ENCODE results near the gene KNG1. TPM values are rescaled to one million over a fixed set of nuclear protein-coding genes. Genes with fewer than 3 reads are reported as not detected.

Gene KNG1
- total RNA-seq, 1 donor from 2014 or later = not detected

- Mint-ChIP-seq H3K9me3 (no peaks in the 10 kb centered on the region), H3K4me1 (peaks cover 12% of the 10 kb centered on the region), H3K27ac (no peak overlapping the region), H3K36me3 (no peaks in the 10 kb centered on the region), H3K27me3 (ENCODE audit: low read depth) (peaks cover 2% of the 10 kb centered on the region), H3K4me3 (no peak overlapping the region)
- DNase-seq (ENCODE audit: low spot score in 2 of 2, unreplicated experiment in 2 of 2) = no peak
- no peak for TF ChIP-seq CTCF (IDR thresholded peaks at IDR 0.05; ENCODE audit: unreplicated experiment)
These were observed 36.8 kb downstream of the KNG1 start for GRCh38 chr3:186754006-186754405.

- Mint-ChIP-seq H3K4me3 (no peak overlapping the region), H3K36me3 (no peaks in the 10 kb centered on the region), H3K9me3 (no peaks in the 10 kb centered on the region), H3K27me3 (ENCODE audit: low read depth) (peaks cover 2% of the 10 kb centered on the region), H3K4me1 (peaks cover 12% of the 10 kb centered on the region), H3K27ac (no peak overlapping the region)
- no peak for DNase-seq (ENCODE audit: low spot score in 2 of 2, unreplicated experiment in 2 of 2)
- no peak for TF ChIP-seq CTCF (IDR thresholded peaks at IDR 0.05; ENCODE audit: unreplicated experiment)
These were observed 37.7 kb downstream of the KNG1 start for GRCh38 chr3:186754871-186755270.

- Mint-ChIP-seq H3K27ac (no peak overlapping the region), H3K4me1 (peaks cover 12% of the 10 kb centered on the region), H3K9me3 (no peaks in the 10 kb centered on the region), H3K27me3 (ENCODE audit: low read depth) (peaks cover 2% of the 10 kb centered on the region), H3K36me3 (no peaks in the 10 kb centered on the region), H3K4me3 (no peak overlapping the region)
- DNase-seq (ENCODE audit: low spot score in 2 of 2, unreplicated experiment in 2 of 2) = no peak
- TF ChIP-seq CTCF (IDR thresholded peaks at IDR 0.05; ENCODE audit: unreplicated experiment) = no peak
These were observed 40.1 kb downstream of the KNG1 start for GRCh38 chr3:186757214-186757613.

GRCh38 chr3:186757686-186758220 is 40.6 kb downstream of the KNG1 start:
- no peak overlapping the region for H3K27ac Mint-ChIP-seq
- TF ChIP-seq CTCF (IDR thresholded peaks at IDR 0.05; ENCODE audit: unreplicated experiment) = no peak
- H3K9me3 Mint-ChIP-seq = no peaks in the 10 kb centered on the region
- no peak for DNase-seq (ENCODE audit: low spot score in 2 of 2, unreplicated experiment in 2 of 2)
- no peak overlapping the region for H3K4me3 Mint-ChIP-seq
- no peaks in the 10 kb centered on the region for H3K36me3 Mint-ChIP-seq
- H3K4me1 Mint-ChIP-seq = peaks cover 12% of the 10 kb centered on the region
- peaks cover 2% of the 10 kb centered on the region for H3K27me3 Mint-ChIP-seq (ENCODE audit: low read depth)

DNA sequence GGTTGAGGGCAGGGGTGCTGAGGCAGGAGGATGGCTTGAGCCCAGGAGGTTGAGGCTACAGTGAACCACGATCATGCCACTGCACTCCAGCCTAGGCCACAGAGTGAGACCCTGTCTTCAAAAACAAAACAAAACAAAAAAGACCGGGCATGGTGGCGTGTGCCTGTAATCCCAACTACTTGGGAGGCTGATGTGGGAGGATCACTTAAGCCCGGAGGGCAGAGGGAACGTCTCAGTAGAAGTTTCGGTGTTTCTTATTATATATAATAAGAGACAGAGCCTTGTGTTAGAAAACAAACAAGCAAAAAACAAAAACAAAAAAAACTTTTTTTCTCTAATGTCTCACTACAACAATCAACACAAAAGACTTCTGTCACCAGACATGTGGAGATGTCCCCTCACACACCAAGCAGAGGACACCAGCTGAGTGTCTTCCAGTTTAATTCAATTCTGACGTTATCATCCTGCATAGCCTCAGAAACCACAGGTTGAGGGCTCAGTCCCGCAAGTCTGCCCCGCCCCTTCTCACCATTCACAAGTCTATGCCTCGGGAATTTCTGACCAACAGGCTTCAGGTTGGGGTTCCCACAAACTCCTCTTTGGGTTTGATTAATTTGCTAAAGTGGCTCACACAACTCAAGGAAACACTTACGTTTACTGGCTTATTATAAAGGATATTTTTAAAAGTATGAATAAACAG is 42.2 kb downstream of the KNG1 start:
- no peak overlapping the region for H3K27ac Mint-ChIP-seq
- H3K9me3 Mint-ChIP-seq = no peaks in the 10 kb centered on the region
- DNase-seq (ENCODE audit: low spot score in 2 of 2, unreplicated experiment in 2 of 2) = no peak
- H3K27me3 Mint-ChIP-seq (ENCODE audit: low read depth) = peaks cover 2% of the 10 kb centered on the region
- no peak overlapping the region for H3K4me3 Mint-ChIP-seq
- no peaks in the 10 kb centered on the region for H3K36me3 Mint-ChIP-seq
- no peak for TF ChIP-seq CTCF (IDR thresholded peaks at IDR 0.05; ENCODE audit: unreplicated experiment)
- H3K4me1 Mint-ChIP-seq = peaks cover 9% of the 10 kb centered on the region

Measured in mesothelial cell of epicardium (in vitro differentiated cells).